Measurements from ENCODE around the gene TMC1. TPM values are rescaled to one million over a fixed set of nuclear protein-coding genes. Genes with fewer than 3 reads are reported as not detected.
A peak's percentile ranks its signal among the peaks of the same experiment; 100 is the strongest.
"Not testable (repeated sequence)": the region's sequence is repeated elsewhere in the genome, so short reads cannot be mapped to it uniquely, and the experiment has no call there.

The TMC1 gene
- total RNA-seq, 2 donors from 2014 or later, result not detected

GRCh38 chr9:72477930-72478518 lies 43.4 kb upstream of the TMC1 start:
- Histone ChIP-seq H3K27me3 (replicated peaks; ENCODE audit: insufficient read depth) (no peaks in the 10 kb centered on the region), H3K4me1 (ENCODE audit: control insufficient read depth in 1 of 2, low read depth in 2 of 2) (peaks cover 0 to 8% of the 10 kb centered on the region in 2 donors), H3K27ac (no peak overlapping the region), H3K4me3 (no peak overlapping the region), H3K9me3 (no peaks in the 10 kb centered on the region), H3K36me3 (no peaks in the 10 kb centered on the region)
- no peak for DNase-seq (ENCODE audit: low spot score)
- TF ChIP-seq CTCF (IDR thresholded peaks at IDR 0.05), result no peak
- peak; percentile 86 for ATAC-seq (ENCODE audit: insufficient number of reproducible peaks, low FRiP score, low read depth)

GRCh38 chr9:72478966-72479365 lies 42.4 kb upstream of the TMC1 start:
- ATAC-seq (ENCODE audit: insufficient number of reproducible peaks, low FRiP score, low read depth), result no peak
- H3K9me3 ChIP-seq, result no peaks in the 10 kb centered on the region
- no peaks in the 10 kb centered on the region for H3K36me3 ChIP-seq
- no peak overlapping the region for H3K27ac ChIP-seq
- no peak for DNase-seq (ENCODE audit: low spot score)
- H3K4me3 ChIP-seq, result no peak overlapping the region
- TF ChIP-seq CTCF (IDR thresholded peaks at IDR 0.05), result no peak
- H3K4me1 ChIP-seq (ENCODE audit: control insufficient read depth in 1 of 2, low read depth in 2 of 2), result peaks cover 0 to 8% of the 10 kb centered on the region in 2 donors
- H3K27me3 ChIP-seq (replicated peaks; ENCODE audit: insufficient read depth), result no peaks in the 10 kb centered on the region

GRCh38 chr9:72480261-72480660 lies 41.1 kb upstream of the TMC1 start:
- not testable (repeated sequence) for ATAC-seq (ENCODE audit: insufficient number of reproducible peaks, low FRiP score, low read depth); DNase-seq (ENCODE audit: low spot score); H3K9me3 ChIP-seq

GRCh38 chr9:72480921-72481320 lies 40.5 kb upstream of the TMC1 start:
- no peaks in the 10 kb centered on the region for H3K36me3 ChIP-seq
- peaks cover 0 to 8% of the 10 kb centered on the region in 2 donors for H3K4me1 ChIP-seq (ENCODE audit: control insufficient read depth in 1 of 2, low read depth in 2 of 2)
- H3K4me3 ChIP-seq, result no peak overlapping the region
- H3K27ac ChIP-seq, result no peak overlapping the region
- TF ChIP-seq CTCF (IDR thresholded peaks at IDR 0.05), result no peak
- ATAC-seq (ENCODE audit: insufficient number of reproducible peaks, low FRiP score, low read depth) (no peak), DNase-seq (ENCODE audit: low spot score) (no peak)
- no peaks in the 10 kb centered on the region for H3K9me3 ChIP-seq
- H3K27me3 ChIP-seq (replicated peaks; ENCODE audit: insufficient read depth), result no peaks in the 10 kb centered on the region

More at GRCh38 chr9:72480261-72480660, 41.1 kb upstream of the TMC1 start:
- H3K4me3 ChIP-seq; H3K27ac ChIP-seq; H3K4me1 ChIP-seq (ENCODE audit: control insufficient read depth in 1 of 2, low read depth in 2 of 2); H3K36me3 ChIP-seq; H3K27me3 ChIP-seq (replicated peaks; ENCODE audit: insufficient read depth): not testable (repeated sequence)

GRCh38 chr9:72485821-72486593 lies 35.4 kb upstream of the TMC1 start:
- H3K27ac ChIP-seq, result no peak overlapping the region
- no peak for TF ChIP-seq CTCF (IDR thresholded peaks at IDR 0.05)
- no peak overlapping the region for H3K4me3 ChIP-seq
- no peaks in the 10 kb centered on the region for H3K27me3 ChIP-seq (replicated peaks; ENCODE audit: insufficient read depth)
- ATAC-seq (ENCODE audit: insufficient number of reproducible peaks, low FRiP score, low read depth) (no peak), DNase-seq (ENCODE audit: low spot score) (no peak)
- no peaks in the 10 kb centered on the region for H3K36me3 ChIP-seq
- H3K4me1 ChIP-seq (ENCODE audit: control insufficient read depth in 1 of 2, low read depth in 2 of 2), result no peaks in the 10 kb centered on the region
- H3K9me3 ChIP-seq, result no peaks in the 10 kb centered on the region
